HEK293 (cell line): Measurements from ENCODE around the gene RETN.
A peak's percentile ranks its signal among the peaks of the same experiment; 100 is the strongest.

ENCODE experiments used
- CTCF ChIA-PET: fragments of 350-600 bp; formaldehyde crosslinking; extraction: SDS; loops from one replicate; lab custom pipeline; 2021; ENCODE audit warnings: antibody characterized with exemption; lab: Yijun Ruan, JAX
- POLR2A ChIA-PET: fragments of 300-600 bp; formaldehyde crosslinking; extraction: SDS; loops from one replicate; lab custom pipeline; 2020; ENCODE audit warnings: antibody characterized with exemption, inconsistent platforms; lab: Yijun Ruan, JAX
- H3K27ac ChIP-seq: fragments of 200-500 bp; sonication (Bioruptor generic); 2 replicates; pipeline ENCODE4 v1.5.1; 2014; ENCODE audit warnings: low read depth, low read length, control low read depth, inconsistent platforms; ENCODE audit errors: extremely low read depth
- H3K36me3 ChIP-seq, 2 experiments: fragments of 200-500 bp in 1 of 2; sonication (Bioruptor generic) in 1 of 2; 1 replicate in 1 of 2; 2 replicates in 1 of 2; pipeline ENCODE4 v1.5.1; 2014 to 2017; ENCODE audit warnings: inconsistent platforms in 2 of 2, low read length in 2 of 2; ENCODE audit not compliant: control insufficient read depth in 2 of 2, insufficient read depth in 1 of 2
- H3K4me1 ChIP-seq: fragments of 200-500 bp; sonication (Bioruptor generic); 2 replicates; pipeline ENCODE4 v1.5.1; 2014; ENCODE audit warnings: mild to moderate bottlenecking, low read length, inconsistent platforms; ENCODE audit not compliant: control insufficient read depth, insufficient read depth
- H3K4me3 ChIP-seq: 2 replicates; pipeline ENCODE4 v1.5.1; 2011; ENCODE audit warnings: low read depth, mild to moderate bottlenecking, control low read depth, low read length, moderate library complexity
- H3K9me3 ChIP-seq: fragments of 200-500 bp; sonication (Bioruptor generic); 2 replicates; pipeline ENCODE4 v1.5.1; 2014; ENCODE audit warnings: low read depth, low read length, inconsistent platforms; ENCODE audit not compliant: control insufficient read depth, insufficient read depth
- KLF1 ChIP-seq: fragments of 450-650 bp; formaldehyde crosslinking; IDR thresholded peaks from 2 replicates; pipeline ENCODE4 v1.5.1; 2016; ENCODE audit warnings: missing biosample characterization, missing genetic modification characterization
- MYNN ChIP-seq: fragments of 450-650 bp; formaldehyde crosslinking; IDR thresholded peaks from 2 replicates; pipeline ENCODE4 v1.5.1; 2016; ENCODE audit warnings: missing biosample characterization, missing genetic modification characterization, borderline replicate concordance
- ZBTB48 ChIP-seq: fragments of 450-650 bp; formaldehyde crosslinking; IDR thresholded peaks from 2 replicates; pipeline ENCODE4 v1.5.1; 2016; ENCODE audit warnings: missing biosample characterization, missing genetic modification characterization
- ZIC2 ChIP-seq: fragments of 450-650 bp; formaldehyde crosslinking; IDR thresholded peaks from 2 replicates; pipeline ENCODE4 v1.5.1; 2016; ENCODE audit warnings: missing biosample characterization, missing genetic modification characterization
- ZNF10 ChIP-seq: fragments of 450-650 bp; formaldehyde crosslinking; IDR thresholded peaks from 2 replicates; pipeline ENCODE4 v1.5.1; 2017; ENCODE audit warnings: missing biosample characterization, missing genetic modification characterization
- ZNF16 ChIP-seq: fragments of 450-650 bp; formaldehyde crosslinking; IDR thresholded peaks from 2 replicates; pipeline ENCODE4 v1.5.1; 2016; ENCODE audit warnings: low read depth, missing biosample characterization, missing genetic modification characterization
- ZNF214 ChIP-seq: fragments of 450-650 bp; formaldehyde crosslinking; IDR thresholded peaks from 2 replicates; pipeline ENCODE4 v1.5.1; 2017; ENCODE audit warnings: missing biosample characterization, mild to moderate bottlenecking, missing genetic modification characterization, borderline replicate concordance
- ZNF274 ChIP-seq, 2 experiments: fragments of 200-500 bp in 1 of 2; fragments of 450-650 bp in 1 of 2; sonication (Bioruptor generic) in 1 of 2; formaldehyde crosslinking in 1 of 2; IDR thresholded peaks; 2 replicates each; pipeline versions ENCODE4 v1.5.1 to v1.6.1; 2014 to 2016; ENCODE audit warnings: borderline replicate concordance in 1 of 2, inconsistent platforms in 1 of 2, low read length in 1 of 2, missing biosample characterization in 1 of 2, missing genetic modification characterization in 1 of 2
- ZNF302 ChIP-seq: fragments of 450-650 bp; formaldehyde crosslinking; IDR thresholded peaks from 2 replicates; pipeline ENCODE4 v1.5.1; 2016; ENCODE audit warnings: missing biosample characterization, missing genetic modification characterization, low read depth
- ZNF391 ChIP-seq: fragments of 450-650 bp; formaldehyde crosslinking; IDR thresholded peaks from 2 replicates; pipeline ENCODE4 v1.5.1; 2016; ENCODE audit warnings: low read depth, missing biosample characterization, missing genetic modification characterization, borderline replicate concordance
- ZNF510 ChIP-seq: fragments of 450-650 bp; formaldehyde crosslinking; IDR thresholded peaks from 2 replicates; pipeline ENCODE4 v1.5.1; 2018; ENCODE audit warnings: mild to moderate bottlenecking, missing genetic modification characterization, missing biosample characterization; ENCODE audit not compliant: insufficient replicate concordance
- ZNF701 ChIP-seq: fragments of 450-650 bp; formaldehyde crosslinking; IDR thresholded peaks from 2 replicates; pipeline ENCODE4 v1.5.1; 2016; ENCODE audit warnings: missing biosample characterization, missing genetic modification characterization
- TF ChIP-seq, protein P1 (sequence below): fragments of 450-650 bp; formaldehyde crosslinking; IDR thresholded peaks from 2 replicates; pipeline ENCODE4 v1.5.1; 2017; ENCODE audit warnings: missing biosample characterization, missing genetic modification characterization
- TF ChIP-seq, protein P2 (sequence below): fragments of 450-650 bp; formaldehyde crosslinking; IDR thresholded peaks from 2 replicates; pipeline ENCODE4 v1.5.1; 2016; ENCODE audit warnings: missing biosample characterization, missing genetic modification characterization
- TF ChIP-seq, protein P3 (sequence below): fragments of 450-650 bp; formaldehyde crosslinking; IDR thresholded peaks from 2 replicates; pipeline ENCODE4 v1.5.1; 2016; ENCODE audit warnings: missing biosample characterization, missing genetic modification characterization
- TF ChIP-seq, protein P4 (sequence below): fragments of 450-650 bp; formaldehyde crosslinking; IDR thresholded peaks from 2 replicates; pipeline ENCODE4 v1.5.1; 2017; ENCODE audit warnings: missing biosample characterization, missing genetic modification characterization

RETN gene

DNA sequence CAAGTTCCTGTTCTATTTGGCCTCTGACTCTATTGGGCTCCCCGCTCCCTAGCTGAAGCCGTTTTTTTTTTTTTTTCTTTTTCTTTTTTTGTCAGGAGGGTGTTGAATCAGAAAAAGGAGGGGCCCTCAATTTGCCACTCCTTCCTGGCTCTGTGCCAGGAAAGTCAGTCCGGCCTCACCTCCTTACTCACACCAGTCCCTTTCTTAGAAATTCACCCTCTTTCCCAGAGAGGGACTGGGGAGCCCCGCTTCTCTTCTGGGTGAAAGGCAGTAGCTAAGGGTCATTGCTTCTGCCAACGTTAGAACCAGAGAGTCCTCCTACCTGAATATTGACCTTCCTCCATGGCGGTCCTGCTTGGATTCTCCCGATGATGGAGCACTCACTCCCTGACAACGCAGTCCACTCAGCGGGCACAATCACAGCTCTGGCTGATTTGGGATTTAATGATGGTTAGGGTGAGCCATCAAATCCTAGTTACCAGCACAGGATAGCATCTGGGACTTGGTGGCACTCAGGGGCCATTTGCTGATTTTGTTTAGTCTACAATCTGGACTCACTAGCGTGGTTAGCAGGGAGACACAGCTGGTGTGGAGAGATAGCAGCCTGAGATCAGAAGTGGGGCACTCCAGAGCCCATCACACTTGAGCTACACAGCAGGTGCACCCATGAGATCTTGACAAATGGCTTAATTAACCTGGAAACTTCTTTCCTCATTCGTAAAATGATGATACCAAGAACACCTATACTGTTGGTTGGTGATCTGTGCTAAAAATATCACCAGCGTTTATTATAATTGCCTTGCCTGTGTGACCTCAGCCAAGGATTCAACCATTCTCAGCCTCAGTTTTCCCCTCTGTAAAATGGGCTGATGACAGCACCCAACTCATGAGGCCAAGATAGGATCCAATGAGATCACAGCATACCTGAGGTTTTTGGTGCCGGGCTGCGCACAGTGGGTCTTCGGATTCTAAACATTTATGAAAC, 30.9 kb downstream of the RETN start:
- TF ChIP-seq KLF1 (tag by site-specific recombination) = peak; percentile 34
- no peak for TF ChIP-seq ZNF10 (tag by site-specific recombination)
- no peak for TF ChIP-seq MYNN (tag by site-specific recombination)
- TF ChIP-seq ZNF302 (tag by site-specific recombination) = no peak
- TF ChIP-seq ZNF510 = no peak
- TF ChIP-seq ZNF214 (tag by site-specific recombination) = 0 out of 2 replicates have a peak, but pooled peaks have one; percentile 49
- TF ChIP-seq, protein P1, sequence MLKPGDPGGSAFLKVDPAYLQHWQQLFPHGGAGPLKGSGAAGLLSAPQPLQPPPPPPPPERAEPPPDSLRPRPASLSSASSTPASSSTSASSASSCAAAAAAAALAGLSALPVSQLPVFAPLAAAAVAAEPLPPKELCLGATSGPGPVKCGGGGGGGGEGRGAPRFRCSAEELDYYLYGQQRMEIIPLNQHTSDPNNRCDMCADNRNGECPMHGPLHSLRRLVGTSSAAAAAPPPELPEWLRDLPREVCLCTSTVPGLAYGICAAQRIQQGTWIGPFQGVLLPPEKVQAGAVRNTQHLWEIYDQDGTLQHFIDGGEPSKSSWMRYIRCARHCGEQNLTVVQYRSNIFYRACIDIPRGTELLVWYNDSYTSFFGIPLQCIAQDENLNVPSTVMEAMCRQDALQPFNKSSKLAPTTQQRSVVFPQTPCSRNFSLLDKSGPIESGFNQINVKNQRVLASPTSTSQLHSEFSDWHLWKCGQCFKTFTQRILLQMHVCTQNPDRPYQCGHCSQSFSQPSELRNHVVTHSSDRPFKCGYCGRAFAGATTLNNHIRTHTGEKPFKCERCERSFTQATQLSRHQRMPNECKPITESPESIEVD = no peak
- peak; percentile 45; the same call in 1 of the 2 replicates for TF ChIP-seq ZBTB48
- peak; percentile 26; the same call in 1 of the 2 replicates for TF ChIP-seq ZIC2 (tag by site-specific recombination)
- TF ChIP-seq ZNF16 (tag by site-specific recombination) = 0 out of 2 replicates have a peak, but pooled peaks have one; percentile 27
- no peak for TF ChIP-seq ZNF274 (IDR thresholded peaks at IDR 0.05; ENCODE audit: low read length)
- TF ChIP-seq ZNF274 (tag by site-specific recombination; IDR thresholded peaks at IDR 0.05; ENCODE audit: borderline replicate concordance) = no peak
- TF ChIP-seq, protein P2, sequence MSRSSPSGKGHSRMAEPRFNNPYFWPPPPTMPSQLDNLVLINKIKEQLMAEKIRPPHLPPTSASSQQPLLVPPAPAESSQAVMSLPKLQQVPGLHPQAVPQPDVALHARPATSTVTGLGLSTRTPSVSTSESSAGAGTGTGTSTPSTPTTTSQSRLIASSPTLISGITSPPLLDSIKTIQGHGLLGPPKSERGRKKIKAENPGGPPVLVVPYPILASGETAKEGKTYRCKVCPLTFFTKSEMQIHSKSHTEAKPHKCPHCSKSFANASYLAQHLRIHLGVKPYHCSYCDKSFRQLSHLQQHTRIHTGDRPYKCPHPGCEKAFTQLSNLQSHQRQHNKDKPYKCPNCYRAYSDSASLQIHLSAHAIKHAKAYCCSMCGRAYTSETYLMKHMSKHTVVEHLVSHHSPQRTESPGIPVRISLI (tag by site-specific recombination) = peak; percentile 34; the same call in 1 of the 2 replicates
- no peak for TF ChIP-seq ZNF391 (tag by site-specific recombination)
- TF ChIP-seq, protein P3, sequence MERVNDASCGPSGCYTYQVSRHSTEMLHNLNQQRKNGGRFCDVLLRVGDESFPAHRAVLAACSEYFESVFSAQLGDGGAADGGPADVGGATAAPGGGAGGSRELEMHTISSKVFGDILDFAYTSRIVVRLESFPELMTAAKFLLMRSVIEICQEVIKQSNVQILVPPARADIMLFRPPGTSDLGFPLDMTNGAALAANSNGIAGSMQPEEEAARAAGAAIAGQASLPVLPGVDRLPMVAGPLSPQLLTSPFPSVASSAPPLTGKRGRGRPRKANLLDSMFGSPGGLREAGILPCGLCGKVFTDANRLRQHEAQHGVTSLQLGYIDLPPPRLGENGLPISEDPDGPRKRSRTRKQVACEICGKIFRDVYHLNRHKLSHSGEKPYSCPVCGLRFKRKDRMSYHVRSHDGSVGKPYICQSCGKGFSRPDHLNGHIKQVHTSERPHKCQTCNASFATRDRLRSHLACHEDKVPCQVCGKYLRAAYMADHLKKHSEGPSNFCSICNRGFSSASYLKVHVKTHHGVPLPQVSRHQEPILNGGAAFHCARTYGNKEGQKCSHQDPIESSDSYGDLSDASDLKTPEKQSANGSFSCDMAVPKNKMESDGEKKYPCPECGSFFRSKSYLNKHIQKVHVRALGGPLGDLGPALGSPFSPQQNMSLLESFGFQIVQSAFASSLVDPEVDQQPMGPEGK = peak; percentile 34; the same call in 1 of the 2 replicates
- no peak for TF ChIP-seq ZNF701
- TF ChIP-seq, protein P4, sequence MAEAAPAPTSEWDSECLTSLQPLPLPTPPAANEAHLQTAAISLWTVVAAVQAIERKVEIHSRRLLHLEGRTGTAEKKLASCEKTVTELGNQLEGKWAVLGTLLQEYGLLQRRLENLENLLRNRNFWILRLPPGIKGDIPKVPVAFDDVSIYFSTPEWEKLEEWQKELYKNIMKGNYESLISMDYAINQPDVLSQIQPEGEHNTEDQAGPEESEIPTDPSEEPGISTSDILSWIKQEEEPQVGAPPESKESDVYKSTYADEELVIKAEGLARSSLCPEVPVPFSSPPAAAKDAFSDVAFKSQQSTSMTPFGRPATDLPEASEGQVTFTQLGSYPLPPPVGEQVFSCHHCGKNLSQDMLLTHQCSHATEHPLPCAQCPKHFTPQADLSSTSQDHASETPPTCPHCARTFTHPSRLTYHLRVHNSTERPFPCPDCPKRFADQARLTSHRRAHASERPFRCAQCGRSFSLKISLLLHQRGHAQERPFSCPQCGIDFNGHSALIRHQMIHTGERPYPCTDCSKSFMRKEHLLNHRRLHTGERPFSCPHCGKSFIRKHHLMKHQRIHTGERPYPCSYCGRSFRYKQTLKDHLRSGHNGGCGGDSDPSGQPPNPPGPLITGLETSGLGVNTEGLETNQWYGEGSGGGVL (tag by site-specific recombination) = peak; percentile 24; the same call in 1 of the 2 replicates
- H3K36me3 ChIP-seq = no peaks in the 10 kb centered on the region
- H3K9me3 ChIP-seq = no peaks in the 10 kb centered on the region
- no peak overlapping the region for H3K27ac ChIP-seq
- no peak overlapping the region for H3K4me3 ChIP-seq
- POLR2A ChIA-PET = interaction anchor here (0.6 to 1.8 kb wide), 3 partner anchors 14 to 1358 kb away, joined by 3 to 6 read pairs (median 3); no protein-coding TSS in a partner anchor
- CTCF ChIA-PET = interaction anchor here (0.5 to 2.2 kb wide), 3 partner anchors 19 to 302 kb away, joined by 3 to 8 read pairs (median 3); partner anchors contain the start of gene TRAPPC5
- no peaks in the 10 kb centered on the region for H3K4me1 ChIP-seq
